Retinal pigment epithelial cell (primary cell): ENCODE results near the gene NEK8.
"Not testable (repeated sequence)": the region's sequence is repeated elsewhere in the genome, so short reads cannot be mapped to it uniquely, and the experiment has no call there.

Source experiments
- DNase-seq: peaks from one replicate; pipeline ENCODE4 v3.0.0-alpha.2; 2010; ENCODE audit warnings: low read depth
- H3K4me3 ChIP-seq: 2 replicates; pipeline ENCODE4 v1.5.1; 2011; ENCODE audit warnings: mild to moderate bottlenecking, low read length, control low read depth, moderate library complexity
- CTCF ChIP-seq: conservative IDR thresholded peaks from 2 replicates; pipeline ENCODE4 v1.5.1; 2011; ENCODE audit warnings: low read depth, low read length, control low read depth, inconsistent platforms

Gene NEK8

DNA sequence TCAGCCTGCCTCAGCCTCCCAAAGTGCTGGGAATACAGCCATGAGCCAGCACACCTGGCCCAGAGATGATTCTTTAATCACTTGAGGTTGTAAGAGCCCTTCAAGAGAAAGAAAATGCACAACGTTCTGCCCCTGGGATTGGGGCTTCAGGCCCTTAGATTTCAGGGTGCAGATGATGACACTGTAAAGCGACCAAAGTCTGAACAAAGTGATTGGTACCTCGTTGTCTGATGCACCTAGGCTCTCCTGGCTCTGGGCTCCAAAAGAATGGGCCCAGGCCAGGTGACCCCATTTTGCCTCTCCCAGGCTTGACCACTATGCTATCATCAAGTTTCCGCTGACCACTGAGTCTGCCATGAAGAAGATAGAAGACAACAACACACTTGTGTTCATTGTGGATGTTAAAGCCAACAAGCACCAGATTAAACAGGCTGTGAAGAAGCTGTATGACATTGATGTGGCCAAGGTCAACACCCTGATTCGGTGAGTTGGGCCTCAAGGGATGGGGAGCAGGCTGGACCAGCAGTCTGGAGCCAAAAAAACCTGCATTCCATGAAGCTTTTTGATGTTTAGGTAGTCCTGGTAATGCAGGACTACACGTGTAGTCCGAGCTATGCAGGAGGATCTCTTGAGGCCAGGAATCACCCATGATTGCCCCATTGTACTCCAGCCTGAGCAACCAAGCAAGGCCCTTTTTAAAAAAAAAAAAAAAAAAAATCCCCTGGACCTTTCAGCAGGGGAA is 6.0 kb upstream of the NEK8 start:
- no peak for TF ChIP-seq CTCF
- no peak for DNase-seq
- H3K4me3 ChIP-seq: peak overlapping the region; percentile 23

- H3K4me3 ChIP-seq: no peak overlapping the region
- no peak for TF ChIP-seq CTCF
Observed at GRCh38 chr17:28723159-28723835, 5.3 kb upstream of the NEK8 start.

DNA sequence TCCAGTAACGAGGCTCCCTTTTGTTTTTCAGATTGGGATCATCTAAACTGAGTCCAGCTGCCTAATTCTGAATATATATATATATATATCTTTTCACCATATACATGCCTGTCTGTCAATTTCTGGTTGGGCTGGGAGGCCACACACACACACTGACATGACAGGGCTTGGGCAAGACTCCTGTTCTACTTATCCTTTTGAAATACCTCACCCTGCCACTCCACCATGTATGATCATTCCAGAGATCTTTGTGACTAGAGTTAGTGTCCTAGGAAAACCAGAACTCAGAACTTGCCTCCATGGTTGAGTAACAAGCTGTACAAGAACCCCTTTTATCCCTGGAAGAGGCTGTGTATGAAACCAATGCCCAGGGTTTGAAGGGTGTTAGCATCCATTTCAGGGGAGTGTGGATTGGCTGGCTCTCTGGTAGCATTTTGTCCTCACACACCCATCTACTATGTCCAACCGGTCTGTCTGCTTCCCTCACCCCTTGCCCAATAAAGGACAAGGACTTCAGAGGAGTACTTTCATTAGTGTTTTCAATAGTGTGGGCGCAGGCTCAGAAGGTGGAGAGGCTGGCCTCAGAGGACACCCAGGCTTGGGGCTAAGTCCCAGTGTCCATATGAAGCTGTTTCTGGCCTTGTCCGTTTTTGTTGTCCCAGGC is 4.6 kb upstream of the NEK8 start:
- DNase-seq, H3K4me3 ChIP-seq: not testable (repeated sequence)

More at GRCh38 chr17:28723159-28723835, 5.3 kb upstream of the NEK8 start:
- no peak for DNase-seq

GRCh38 chr17:28724500-28725165 is 4.0 kb upstream of the NEK8 start:
- no peak for TF ChIP-seq CTCF
- no peak for DNase-seq
- H3K4me3 ChIP-seq: peak overlapping the region; percentile 49

DNA sequence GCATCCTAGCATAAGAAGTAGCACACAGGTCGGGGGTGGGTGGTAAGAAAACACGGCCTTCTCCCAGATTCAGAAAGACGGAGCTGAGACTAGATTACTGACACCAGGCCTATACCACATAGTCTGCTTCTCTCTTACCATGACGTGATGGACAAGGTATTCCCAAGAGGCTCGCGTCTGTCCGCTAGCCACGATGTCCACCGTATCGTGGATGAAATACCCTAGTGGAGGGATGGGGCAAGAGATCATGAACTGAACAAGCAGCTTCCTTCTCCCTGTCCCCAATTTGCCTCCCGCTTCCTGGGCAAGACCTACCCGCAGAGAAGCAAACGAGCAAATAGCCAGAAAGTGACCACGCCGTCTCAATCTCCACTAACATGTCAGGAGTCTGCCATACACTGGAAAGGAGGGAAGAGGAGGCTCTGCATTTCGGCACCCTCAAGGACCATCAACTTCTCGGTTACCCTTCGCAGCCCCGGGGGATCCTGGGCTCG is 3.4 kb upstream of the NEK8 start:
- TF ChIP-seq CTCF: no peak
- peak; percentile 7 for DNase-seq
- H3K4me3 ChIP-seq: peak overlapping the region; percentile 49

DNA sequence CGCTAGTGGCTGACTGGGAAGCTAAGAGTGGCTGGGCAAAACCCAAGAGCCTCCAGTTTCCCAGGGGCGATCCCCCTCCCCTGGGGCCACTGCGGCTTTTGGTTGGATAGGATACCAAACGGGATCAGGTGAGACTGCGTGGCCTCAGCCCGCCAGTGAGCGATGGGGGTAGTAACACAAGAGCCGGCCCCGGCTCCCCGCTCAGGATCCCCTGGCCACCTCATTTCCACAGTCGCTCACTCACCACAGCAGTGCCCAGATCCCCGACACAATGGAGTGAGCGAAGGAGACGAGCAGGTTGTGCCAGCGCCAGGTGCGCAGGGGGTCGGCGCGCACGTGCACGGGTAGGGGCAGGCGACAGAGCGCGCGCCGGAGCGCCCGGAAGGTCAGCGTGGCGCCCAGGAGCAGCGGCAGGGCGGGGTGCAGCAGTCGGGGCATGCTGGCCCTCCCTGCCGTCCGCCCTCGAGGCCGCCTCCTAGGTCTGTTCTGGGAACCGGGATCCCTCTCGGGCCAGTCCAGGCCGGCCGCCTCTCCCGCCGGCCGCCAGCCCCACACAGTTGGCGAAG is 2.8 kb upstream of the NEK8 start:
- TF ChIP-seq CTCF: no peak
- peak; percentile 15 for DNase-seq
- H3K4me3 ChIP-seq: peak overlapping the region; percentile 49

- no peak for DNase-seq
- H3K4me3 ChIP-seq: peak within 1 kb of the TSS; percentile 67
- TF ChIP-seq CTCF: no peak
Observed at GRCh38 chr17:28726226-28726626, 2.4 kb upstream of the NEK8 start, which contains the start of gene TLCD1. TLCD1 (minus strand) TSS chr17:28726233; CDS start chr17:28726097, 136 bp downstream.
